ENCODE results near the gene HOXD13.

DNA sequence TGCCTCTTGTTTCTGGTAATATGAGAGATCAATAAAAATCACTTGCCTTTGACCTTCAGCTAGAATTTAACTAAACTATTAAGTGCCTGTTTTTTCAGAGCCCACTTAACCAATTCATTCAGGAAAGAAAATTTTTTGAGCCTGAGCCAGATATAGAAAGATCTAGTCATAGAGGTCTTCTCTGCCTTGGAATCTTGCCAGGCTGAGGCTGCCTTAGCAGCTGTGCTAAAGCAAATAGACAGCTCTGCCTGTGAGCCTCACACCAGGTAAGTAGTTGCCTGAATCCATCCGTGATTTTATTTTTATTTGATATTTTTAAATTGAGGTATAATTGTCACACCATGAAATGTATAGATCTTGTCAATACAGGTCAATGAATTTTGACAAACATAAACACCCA is 36.1 kb upstream of the HOXD13 start:
- no peak for TF ChIP-seq POLR2AphosphoS5 (IDR thresholded peaks at IDR 0.05; ENCODE audit: borderline replicate concordance, low read depth, low read length)
- no peak for TF ChIP-seq EZH2 (IDR thresholded peaks at IDR 0.05)
- TF ChIP-seq FOXP2 (optimal IDR thresholded peaks at IDR 0.05; ENCODE audit: control extremely low read depth, extremely low read length, insufficient read depth): no peak

Measured in SK-N-MC (cell line).